PFSK-1 (cell line): ENCODE data around the gene FBH1.

Source experiments
- FOXP2 ChIP-seq: optimal IDR thresholded peaks from 2 replicates; pipeline ENCODE3; 2011; ENCODE audit warnings: borderline replicate concordance, control low read depth, inconsistent platforms; ENCODE audit not compliant: insufficient read depth; ENCODE audit errors: extremely low read length, extremely low read depth
- POLR2AphosphoS5 ChIP-seq: IDR thresholded peaks from 2 replicates; pipeline ENCODE4 v1.6.1; 2012; ENCODE audit warnings: low read depth, mild to moderate bottlenecking, control low read depth, low read length, moderate library complexity
- SIN3A ChIP-seq: IDR thresholded peaks from 2 replicates; pipeline ENCODE4 v1.6.1; 2012; ENCODE audit warnings: mild to moderate bottlenecking, low read length, moderate library complexity, borderline replicate concordance; ENCODE audit not compliant: insufficient read depth
- TAF1 ChIP-seq: IDR thresholded peaks from 2 replicates; pipeline ENCODE4 v1.6.1; 2012; ENCODE audit warnings: low read length, control low read depth, borderline replicate concordance; ENCODE audit not compliant: insufficient read depth
- TF ChIP-seq, protein P1 (sequence below), 2 experiments: IDR thresholded peaks; 2 replicates each; pipeline versions ENCODE4 v1.6.1 to v1.8.0; 2011 to 2012; ENCODE audit warnings: low read depth in 2 of 2, low read length in 2 of 2, control low read depth in 1 of 2, inconsistent platforms in 1 of 2, mild to moderate bottlenecking in 1 of 2, moderate library complexity in 1 of 2; ENCODE audit not compliant: insufficient read depth in 1 of 2

The FBH1 gene

DNA sequence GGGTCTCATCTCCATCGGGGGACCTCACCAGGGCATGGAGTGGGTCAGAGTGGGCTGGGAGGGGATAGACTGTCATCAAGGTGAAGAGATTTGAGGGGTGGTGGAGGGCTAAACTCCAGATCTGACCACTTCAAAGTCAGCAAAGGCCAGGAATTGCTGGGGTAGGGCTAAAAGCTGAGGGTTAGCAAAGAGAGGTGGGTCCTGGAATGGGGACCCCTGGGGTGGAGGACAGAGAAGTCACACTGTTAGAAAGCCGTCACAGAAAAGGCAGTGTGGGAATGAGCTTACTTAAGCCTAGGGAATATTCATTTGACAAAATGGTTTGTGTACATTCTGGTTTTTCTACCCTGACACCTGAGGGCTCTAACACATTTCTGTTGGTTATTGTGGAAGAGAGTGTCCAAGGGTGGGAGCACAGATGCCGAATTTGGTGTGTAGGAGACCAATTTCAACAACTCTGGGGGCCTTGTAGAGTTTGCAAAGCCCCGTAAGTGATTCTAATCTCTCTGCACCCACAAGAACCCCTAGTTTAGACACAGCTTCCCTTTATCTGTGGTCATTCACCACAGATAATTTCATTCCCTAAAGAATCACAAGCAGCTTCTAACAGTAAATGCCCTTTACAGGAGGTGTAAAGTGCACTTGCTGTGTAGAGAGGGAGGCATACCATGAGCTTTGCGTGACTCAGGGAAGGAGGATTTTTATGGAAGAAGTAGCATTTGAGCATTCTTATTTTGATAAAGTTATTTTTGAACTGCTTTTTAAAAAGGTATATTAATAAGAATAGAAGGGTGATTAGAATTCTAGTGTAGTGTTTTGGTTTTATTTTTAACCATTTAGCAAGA, 6.4 kb downstream of the FBH1 start:
- TF ChIP-seq SIN3A, result no peak
- TF ChIP-seq FOXP2, result no peak
- TF ChIP-seq, protein P1, sequence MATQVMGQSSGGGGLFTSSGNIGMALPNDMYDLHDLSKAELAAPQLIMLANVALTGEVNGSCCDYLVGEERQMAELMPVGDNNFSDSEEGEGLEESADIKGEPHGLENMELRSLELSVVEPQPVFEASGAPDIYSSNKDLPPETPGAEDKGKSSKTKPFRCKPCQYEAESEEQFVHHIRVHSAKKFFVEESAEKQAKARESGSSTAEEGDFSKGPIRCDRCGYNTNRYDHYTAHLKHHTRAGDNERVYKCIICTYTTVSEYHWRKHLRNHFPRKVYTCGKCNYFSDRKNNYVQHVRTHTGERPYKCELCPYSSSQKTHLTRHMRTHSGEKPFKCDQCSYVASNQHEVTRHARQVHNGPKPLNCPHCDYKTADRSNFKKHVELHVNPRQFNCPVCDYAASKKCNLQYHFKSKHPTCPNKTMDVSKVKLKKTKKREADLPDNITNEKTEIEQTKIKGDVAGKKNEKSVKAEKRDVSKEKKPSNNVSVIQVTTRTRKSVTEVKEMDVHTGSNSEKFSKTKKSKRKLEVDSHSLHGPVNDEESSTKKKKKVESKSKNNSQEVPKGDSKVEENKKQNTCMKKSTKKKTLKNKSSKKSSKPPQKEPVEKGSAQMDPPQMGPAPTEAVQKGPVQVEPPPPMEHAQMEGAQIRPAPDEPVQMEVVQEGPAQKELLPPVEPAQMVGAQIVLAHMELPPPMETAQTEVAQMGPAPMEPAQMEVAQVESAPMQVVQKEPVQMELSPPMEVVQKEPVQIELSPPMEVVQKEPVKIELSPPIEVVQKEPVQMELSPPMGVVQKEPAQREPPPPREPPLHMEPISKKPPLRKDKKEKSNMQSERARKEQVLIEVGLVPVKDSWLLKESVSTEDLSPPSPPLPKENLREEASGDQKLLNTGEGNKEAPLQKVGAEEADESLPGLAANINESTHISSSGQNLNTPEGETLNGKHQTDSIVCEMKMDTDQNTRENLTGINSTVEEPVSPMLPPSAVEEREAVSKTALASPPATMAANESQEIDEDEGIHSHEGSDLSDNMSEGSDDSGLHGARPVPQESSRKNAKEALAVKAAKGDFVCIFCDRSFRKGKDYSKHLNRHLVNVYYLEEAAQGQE (IDR thresholded peaks at IDR 0.05; ENCODE audit: insufficient read depth in 1 of 2, low read depth in 2 of 2, low read length in 2 of 2), result no peak
- no peak for TF ChIP-seq TAF1
- no peak for TF ChIP-seq POLR2AphosphoS5

DNA sequence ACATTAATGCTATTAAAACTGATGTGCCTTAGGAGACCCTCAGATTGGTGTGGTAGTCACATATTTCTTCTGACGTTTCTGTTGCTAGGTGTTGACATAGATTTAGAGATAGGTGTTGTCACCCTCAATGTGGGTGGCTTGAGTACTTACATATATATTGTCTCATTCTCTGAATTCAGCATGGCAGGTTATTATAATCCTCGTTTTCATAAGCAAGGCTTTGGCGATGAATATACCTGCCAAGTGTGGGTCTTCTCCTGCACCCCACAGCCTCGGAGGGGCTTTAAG, 7.0 kb downstream of the FBH1 start:
- no peak for TF ChIP-seq POLR2AphosphoS5
- no peak for TF ChIP-seq FOXP2
- TF ChIP-seq SIN3A, result no peak
- TF ChIP-seq, protein P1 (IDR thresholded peaks at IDR 0.05; ENCODE audit: insufficient read depth in 1 of 2, low read depth in 2 of 2, low read length in 2 of 2), result no peak
- TF ChIP-seq TAF1, result no peak

DNA sequence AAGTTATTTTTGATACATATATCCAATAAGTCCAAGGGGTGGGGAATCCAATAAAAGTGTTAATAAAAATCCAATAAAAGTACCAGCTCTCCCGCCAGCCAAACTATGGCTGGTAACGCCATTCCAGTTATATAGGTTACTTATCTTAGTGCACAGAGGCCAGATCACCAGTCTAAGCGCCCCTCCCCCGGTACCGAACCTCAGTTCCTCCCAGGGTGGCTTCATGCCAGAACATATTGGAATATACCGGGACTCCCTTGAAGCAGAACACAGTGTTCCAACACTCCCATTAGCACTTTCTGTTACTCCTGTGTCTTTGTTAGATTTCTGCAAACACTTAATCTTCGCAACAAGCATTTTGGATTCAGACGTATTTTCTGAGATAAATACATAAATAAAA, 7.5 kb downstream of the FBH1 start:
- no peak for TF ChIP-seq SIN3A
- TF ChIP-seq POLR2AphosphoS5, result no peak
- no peak for TF ChIP-seq FOXP2
- no peak for TF ChIP-seq TAF1
- TF ChIP-seq, protein P1 (IDR thresholded peaks at IDR 0.05; ENCODE audit: insufficient read depth in 1 of 2, low read depth in 2 of 2, low read length in 2 of 2), result no peak

DNA sequence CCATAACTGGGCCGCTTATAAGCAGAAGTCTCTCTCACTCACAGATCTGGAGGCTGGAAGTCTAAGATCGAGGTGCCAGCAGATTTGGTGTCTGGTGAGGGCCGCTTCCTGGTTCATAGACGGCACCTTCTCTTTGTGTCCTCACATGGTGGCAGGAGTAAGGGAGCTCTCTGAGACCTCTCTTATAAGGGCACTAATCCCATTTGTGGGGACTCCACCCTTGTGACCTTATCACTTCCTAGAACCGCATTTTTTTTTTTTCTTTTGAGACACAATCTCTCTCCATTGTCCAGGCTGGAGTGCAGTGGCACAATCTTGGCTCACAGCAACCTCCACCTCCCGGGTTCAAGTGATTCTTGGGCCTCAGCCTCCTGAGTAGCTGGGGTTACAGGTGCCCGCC, 8.1 kb downstream of the FBH1 start:
- no peak for TF ChIP-seq FOXP2
- TF ChIP-seq, protein P1 (IDR thresholded peaks at IDR 0.05; ENCODE audit: insufficient read depth in 1 of 2, low read depth in 2 of 2, low read length in 2 of 2), result no peak
- no peak for TF ChIP-seq TAF1
- no peak for TF ChIP-seq POLR2AphosphoS5
- no peak for TF ChIP-seq SIN3A

DNA sequence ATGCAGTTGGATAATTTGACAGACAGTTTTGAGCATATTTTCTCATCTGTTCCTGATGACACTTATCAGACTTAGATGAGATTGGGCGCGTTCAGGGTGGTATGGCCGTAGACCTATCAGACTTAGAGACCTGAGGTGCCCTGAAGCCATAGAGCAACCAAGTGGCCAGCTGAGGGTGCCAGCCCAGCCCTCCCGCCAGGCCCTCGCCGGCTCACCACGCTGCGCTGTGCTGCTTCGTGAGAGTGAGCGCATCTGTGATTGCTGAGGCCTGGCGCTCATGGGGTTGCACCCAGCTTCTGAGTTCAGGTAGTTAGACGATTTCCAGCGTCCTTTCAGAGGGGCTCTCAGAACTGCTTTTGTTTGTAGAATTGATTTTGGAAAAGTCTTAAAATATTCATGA, 10.2 kb downstream of the FBH1 start:
- TF ChIP-seq FOXP2, result no peak
- no peak for TF ChIP-seq TAF1
